Caki2 (cell line): ENCODE results near the gene KDM4C. TPM values are rescaled to one million over a fixed set of nuclear protein-coding genes. Genes with fewer than 3 reads are reported as not detected.
A peak's percentile ranks its signal among the peaks of the same experiment; 100 is the strongest.

Experiments
- DNase-seq: peaks from one replicate; pipeline ENCODE4 v3.0.0-alpha.2; 2015; ENCODE audit warnings: low read depth
- in situ Hi-C: cut with HindIII; loops from 2 replicates; pipeline ENCODE4 v1.10.0; 2016; ENCODE audit warnings: low sequenced_read_pairs, low pct_unique_long_range_greater_than_20kb, mixed read lengths
- total RNA-seq: library from RNA; depleted of rRNA; stranded (reverse); fragments of >200 nt; shearing (Covaris generic); gene quantifications from 2 replicates; pipeline ENCODE4 v1.2.3, GENCODE V29; 2014; ENCODE audit warnings: low replicate concordance; rRNA removed

Gene KDM4C
- total RNA-seq, 1 experiment from 2014 or later, result 9.2 TPM

DNA sequence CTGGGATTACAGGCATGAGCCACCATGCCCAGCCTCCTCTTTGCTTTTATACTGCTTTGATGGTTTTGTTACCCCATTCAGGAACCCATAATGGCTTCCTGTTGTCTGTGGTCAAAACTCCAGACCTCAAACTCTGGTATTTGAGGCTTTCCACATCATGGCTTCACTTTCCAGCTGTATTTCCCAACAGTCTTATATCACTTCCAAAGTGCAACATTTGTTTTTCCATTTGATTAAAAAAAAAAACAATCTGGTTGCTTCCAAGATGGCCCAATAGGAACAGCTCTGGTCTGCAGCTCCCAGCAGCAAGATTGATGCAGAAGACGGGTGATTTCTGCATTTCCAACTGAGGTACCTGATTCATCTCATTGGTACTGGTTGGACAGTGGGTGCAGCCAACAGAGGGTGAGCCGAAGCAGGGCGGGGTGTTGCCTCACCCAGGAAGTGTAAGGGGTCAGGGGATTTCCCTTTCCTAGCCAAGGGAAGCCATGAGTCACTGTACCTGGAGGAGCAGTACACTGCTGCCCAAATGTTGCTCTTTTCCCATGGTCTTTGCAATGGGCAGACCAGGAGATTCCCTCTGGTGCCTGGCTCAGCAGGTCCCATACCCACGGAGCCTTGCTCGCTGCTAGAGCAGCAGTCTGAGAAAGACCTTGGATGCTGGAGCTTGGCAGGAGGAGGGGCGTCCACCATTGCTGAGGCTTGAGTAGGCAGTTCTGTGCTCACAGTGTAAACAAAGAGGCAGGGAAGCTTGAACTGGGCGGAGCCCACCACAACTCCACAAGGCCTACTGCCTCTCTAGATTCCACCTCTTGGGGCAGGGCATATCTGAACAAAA lies 458.4 kb downstream of the KDM4C start:
- in situ Hi-C loops, result no loop called here
- DNase-seq, result peak; percentile 64

DNA sequence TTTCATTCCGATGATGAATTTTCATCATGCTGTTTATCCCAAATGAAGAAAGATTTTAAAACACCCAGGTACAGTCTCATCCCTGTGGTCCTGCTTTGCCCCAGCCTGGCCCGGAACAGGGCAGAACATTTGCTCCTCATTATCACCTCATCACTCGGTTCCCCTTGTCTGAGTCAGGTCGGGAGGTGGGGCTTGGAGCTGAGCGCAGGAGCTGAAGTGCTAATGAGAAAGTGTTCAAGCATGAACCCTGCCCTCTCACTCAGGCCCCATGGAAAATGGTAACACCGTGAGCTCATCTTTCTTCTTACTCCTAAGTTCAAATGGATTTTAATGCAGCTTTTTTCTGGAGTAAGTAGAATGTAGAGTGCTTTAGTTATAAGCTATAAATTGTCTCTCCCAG lies 466.2 kb downstream of the KDM4C start:
- in situ Hi-C loops, result no loop called here
- peak; percentile 16 for DNase-seq

Other genes with a start within 250 kb of the KDM4C start
- gene GLDC, start 112.2 kb upstream of the KDM4C start, total RNA-seq, result 14.3 and 21.2 TPM in 2 replicates